ENCODE data around the gene EVA1C. TPM values are rescaled to one million over a fixed set of nuclear protein-coding genes. Genes with fewer than 3 reads are reported as not detected.
"Not testable (repeated sequence)": the region's sequence is repeated elsewhere in the genome, so short reads cannot be mapped to it uniquely, and the experiment has no call there.

The EVA1C gene
- total RNA-seq, 1 experiment from 2014 or later = not detected

DNA sequence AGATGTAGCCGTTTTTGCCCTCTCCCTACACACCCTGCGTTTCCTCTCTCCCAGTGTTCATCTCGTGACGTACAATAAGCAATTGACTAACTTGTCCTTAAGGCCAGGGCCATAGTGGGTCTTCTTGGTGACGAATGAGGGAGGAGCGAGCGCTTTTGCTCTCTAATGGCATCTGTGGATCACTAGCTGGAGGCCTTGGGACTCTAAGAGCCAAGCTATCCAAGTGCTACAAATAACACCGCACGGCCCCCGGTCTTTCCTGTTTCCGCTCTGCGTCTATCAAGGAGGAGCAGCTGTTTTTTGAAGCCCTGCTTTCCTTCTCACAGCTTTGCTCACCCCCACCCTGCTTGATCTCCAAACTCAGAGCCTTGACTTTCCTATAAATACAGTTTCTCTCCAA, 25.2 kb downstream of the EVA1C start:
- Histone ChIP-seq H3K4me3 (ENCODE audit: low read length) (no peak overlapping the region), H3K9me3 (ENCODE audit: low read length) (no peaks in the 10 kb centered on the region), H3K9me2 (replicated peaks; ENCODE audit: insufficient read depth, low read length) (no peaks in the 10 kb centered on the region), H3K27ac (ENCODE audit: low read length) (no peak overlapping the region), H3K79me2 (ENCODE audit: low read length) (no peaks in the 10 kb centered on the region), H3K9ac (ENCODE audit: low read length) (no peak overlapping the region), H3K27me3 (ENCODE audit: low read length) (no peaks in the 10 kb centered on the region), H2AFZ (ENCODE audit: low read length) (no peak overlapping the region), H4K20me1 (ENCODE audit: insufficient read depth, low read depth, low read length) (no peaks in the 10 kb centered on the region), H3K36me3 (ENCODE audit: insufficient read depth, low read length) (no peaks in the 10 kb centered on the region), H3K4me2 (ENCODE audit: low read depth, low read length, poor library complexity, severe bottlenecking) (no peak overlapping the region), H3K4me1 (ENCODE audit: low read length) (no peaks in the 10 kb centered on the region)
- DNase-seq = no peak

DNA sequence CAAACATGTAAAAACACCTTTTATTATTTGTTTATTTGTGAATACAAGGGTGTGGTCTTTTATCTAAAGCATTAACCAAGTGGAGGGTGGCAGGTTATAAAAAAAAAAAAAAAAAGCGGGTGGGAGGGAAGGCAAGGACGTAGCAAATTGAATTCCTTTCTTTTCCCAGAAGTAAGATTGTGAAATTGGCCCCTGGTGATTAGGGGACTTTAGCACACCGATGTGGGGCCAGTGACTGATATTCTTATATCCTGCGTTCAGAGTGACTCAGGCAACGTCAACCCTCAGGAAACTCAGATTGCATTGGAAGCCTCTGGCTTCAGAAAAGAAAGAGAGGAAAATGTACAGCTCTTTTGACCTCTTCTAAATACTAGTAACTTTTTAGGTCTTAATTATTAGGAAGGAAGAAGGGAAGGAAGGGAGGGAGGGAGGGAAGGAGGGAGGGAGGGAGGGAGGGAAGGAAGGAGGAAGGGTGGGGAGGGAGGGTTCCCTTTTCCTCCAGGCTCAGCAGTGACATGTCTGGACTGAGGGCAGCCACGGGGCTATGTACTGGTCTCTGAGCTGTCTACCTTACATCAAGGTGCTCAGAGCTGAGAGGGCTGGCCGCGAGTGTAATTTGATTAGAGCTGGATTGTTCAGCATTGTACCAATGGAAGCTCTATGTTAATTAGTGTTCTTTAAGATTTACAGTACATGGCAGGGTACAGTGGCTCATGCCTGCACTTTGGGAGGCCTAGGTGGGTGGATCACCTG, 30.2 kb downstream of the EVA1C start:
- Histone ChIP-seq H3K27ac (ENCODE audit: low read length) (no peak overlapping the region), H3K4me2 (ENCODE audit: low read depth, low read length, poor library complexity, severe bottlenecking) (no peak overlapping the region), H3K9ac (ENCODE audit: low read length) (no peak overlapping the region), H3K9me2 (replicated peaks; ENCODE audit: insufficient read depth, low read length) (no peaks in the 10 kb centered on the region), H3K4me3 (ENCODE audit: low read length) (no peak overlapping the region), H3K4me1 (ENCODE audit: low read length) (no peaks in the 10 kb centered on the region), H3K79me2 (ENCODE audit: low read length) (no peaks in the 10 kb centered on the region), H3K36me3 (ENCODE audit: insufficient read depth, low read length) (no peaks in the 10 kb centered on the region), H3K9me3 (ENCODE audit: low read length) (no peaks in the 10 kb centered on the region), H3K27me3 (ENCODE audit: low read length) (no peaks in the 10 kb centered on the region), H2AFZ (ENCODE audit: low read length) (no peak overlapping the region), H4K20me1 (ENCODE audit: insufficient read depth, low read depth, low read length) (no peaks in the 10 kb centered on the region)
- DNase-seq = no peak

DNA sequence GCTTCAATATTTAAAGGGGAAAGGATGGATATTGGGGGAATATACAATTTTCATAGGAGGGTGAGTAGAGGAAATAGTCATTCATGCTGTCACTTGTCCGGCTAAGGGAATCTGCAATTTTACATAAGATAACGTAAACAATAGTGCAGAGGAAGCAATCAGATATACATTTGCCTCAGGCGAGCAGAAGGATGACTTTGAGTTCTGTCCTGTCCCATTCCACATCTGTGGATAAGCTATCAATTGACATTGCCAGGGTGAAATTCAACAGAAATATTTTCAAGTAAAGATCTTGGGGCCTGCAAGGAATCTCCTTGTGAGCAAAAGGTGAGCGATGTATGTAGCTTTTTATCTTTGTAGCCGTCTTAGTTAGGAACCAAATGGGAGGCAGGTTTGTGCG, 32.6 kb downstream of the EVA1C start:
- Histone ChIP-seq H3K4me1 (ENCODE audit: low read length) (no peaks in the 10 kb centered on the region), H3K27me3 (ENCODE audit: low read length) (no peaks in the 10 kb centered on the region), H3K36me3 (ENCODE audit: insufficient read depth, low read length) (no peaks in the 10 kb centered on the region), H3K27ac (ENCODE audit: low read length) (no peak overlapping the region), H3K79me2 (ENCODE audit: low read length) (no peaks in the 10 kb centered on the region), H4K20me1 (ENCODE audit: insufficient read depth, low read depth, low read length) (no peaks in the 10 kb centered on the region), H3K4me2 (ENCODE audit: low read depth, low read length, poor library complexity, severe bottlenecking) (no peak overlapping the region), H2AFZ (ENCODE audit: low read length) (no peak overlapping the region), H3K9ac (ENCODE audit: low read length) (no peak overlapping the region), H3K4me3 (ENCODE audit: low read length) (no peak overlapping the region), H3K9me3 (ENCODE audit: low read length) (no peaks in the 10 kb centered on the region), H3K9me2 (replicated peaks; ENCODE audit: insufficient read depth, low read length) (no peaks in the 10 kb centered on the region)
- no peak for DNase-seq

DNA sequence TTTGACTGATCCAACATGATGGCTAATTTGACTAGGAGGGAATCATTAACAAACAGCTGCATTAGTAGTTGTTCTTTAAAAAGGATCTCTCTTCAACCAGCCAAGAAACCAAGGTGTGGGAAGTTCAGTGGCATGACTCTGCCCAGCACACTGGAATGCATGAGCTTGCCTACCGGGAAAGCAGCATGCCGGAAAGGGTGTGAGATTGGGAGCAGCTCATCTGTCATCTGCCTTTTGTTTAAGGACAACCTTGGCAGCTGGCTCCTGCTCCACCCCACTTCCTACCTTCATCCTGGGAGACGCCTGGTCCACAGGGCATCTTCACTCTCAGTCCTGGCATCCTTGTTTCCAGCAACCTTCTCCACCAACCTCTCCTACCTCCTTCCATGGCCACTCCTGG, 33.9 kb downstream of the EVA1C start:
- H3K4me1 ChIP-seq (ENCODE audit: low read length); H4K20me1 ChIP-seq (ENCODE audit: insufficient read depth, low read depth, low read length); H3K4me2 ChIP-seq (ENCODE audit: low read depth, low read length, poor library complexity, severe bottlenecking); H3K27me3 ChIP-seq (ENCODE audit: low read length); H2AFZ ChIP-seq (ENCODE audit: low read length); H3K9ac ChIP-seq (ENCODE audit: low read length); H3K27ac ChIP-seq (ENCODE audit: low read length); DNase-seq; H3K4me3 ChIP-seq (ENCODE audit: low read length); H3K79me2 ChIP-seq (ENCODE audit: low read length); H3K9me2 ChIP-seq (replicated peaks; ENCODE audit: insufficient read depth, low read length); H3K9me3 ChIP-seq (ENCODE audit: low read length); H3K36me3 ChIP-seq (ENCODE audit: insufficient read depth, low read length): not testable (repeated sequence)

DNA sequence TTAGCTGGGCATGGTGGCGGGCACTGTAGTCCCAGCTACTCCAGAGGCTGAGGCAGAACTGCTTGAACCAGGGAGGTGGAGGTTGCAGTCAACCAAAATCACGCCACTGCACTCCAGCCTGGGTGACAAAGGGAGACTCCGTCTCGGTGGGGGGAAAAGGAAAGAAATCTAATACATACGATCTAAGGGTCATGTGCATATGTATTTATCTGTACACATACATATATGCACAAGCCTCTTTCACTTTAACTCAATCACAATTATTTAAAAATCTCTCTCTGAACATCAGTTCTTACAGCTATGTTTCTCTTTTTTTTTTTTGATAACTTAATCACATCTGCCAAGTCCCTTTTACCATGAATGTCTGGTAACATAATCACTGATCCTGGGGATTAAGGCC, 34.7 kb downstream of the EVA1C start:
- Histone ChIP-seq H3K4me1 (ENCODE audit: low read length) (no peaks in the 10 kb centered on the region), H3K79me2 (ENCODE audit: low read length) (no peaks in the 10 kb centered on the region), H3K36me3 (ENCODE audit: insufficient read depth, low read length) (no peaks in the 10 kb centered on the region), H3K4me3 (ENCODE audit: low read length) (no peak overlapping the region), H3K27ac (ENCODE audit: low read length) (no peak overlapping the region), H3K9me3 (ENCODE audit: low read length) (no peaks in the 10 kb centered on the region), H4K20me1 (ENCODE audit: insufficient read depth, low read depth, low read length) (no peaks in the 10 kb centered on the region), H3K27me3 (ENCODE audit: low read length) (no peaks in the 10 kb centered on the region), H3K4me2 (ENCODE audit: low read depth, low read length, poor library complexity, severe bottlenecking) (no peak overlapping the region), H2AFZ (ENCODE audit: low read length) (no peak overlapping the region), H3K9me2 (replicated peaks; ENCODE audit: insufficient read depth, low read length) (no peaks in the 10 kb centered on the region), H3K9ac (ENCODE audit: low read length) (no peak overlapping the region)
- DNase-seq = no peak

DNA sequence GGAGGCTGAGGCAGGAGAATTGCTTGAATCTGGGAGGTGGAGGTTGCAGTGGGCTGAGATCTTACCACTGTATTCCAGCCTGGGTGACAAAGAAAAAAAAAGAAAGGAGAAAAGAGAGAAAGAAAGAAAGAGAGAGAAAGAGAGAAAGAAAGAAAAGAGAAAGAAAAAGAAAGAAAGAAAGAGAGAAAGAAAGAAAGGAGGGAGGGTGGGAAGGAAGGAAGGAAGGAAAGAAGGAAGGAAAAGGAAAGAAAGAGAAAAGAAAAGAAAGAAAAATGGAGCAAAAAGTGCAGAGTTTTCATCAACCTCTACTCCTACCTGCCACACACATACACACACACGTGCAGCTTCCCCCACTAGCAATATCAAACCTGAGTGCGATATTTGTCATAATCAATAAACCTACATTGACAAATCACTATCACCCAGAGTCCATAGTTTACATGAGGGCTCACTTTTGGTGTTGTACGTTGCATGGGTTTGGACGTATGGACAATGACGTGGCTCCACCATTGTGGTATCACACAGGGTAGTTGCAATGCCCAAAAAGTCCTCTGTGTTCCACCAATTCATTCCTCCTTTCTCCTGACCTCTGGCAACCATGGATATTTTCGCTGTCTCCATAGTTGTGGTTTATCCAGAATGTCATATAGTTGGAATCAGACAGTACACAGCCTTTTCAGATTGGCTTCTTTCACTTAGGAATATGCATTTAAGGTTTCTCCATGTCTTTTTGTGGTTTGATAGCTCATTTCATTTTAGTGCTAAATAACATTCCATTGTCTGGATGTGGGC, 36.5 kb downstream of the EVA1C start:
- Histone ChIP-seq H3K36me3 (ENCODE audit: insufficient read depth, low read length) (no peaks in the 10 kb centered on the region), H4K20me1 (ENCODE audit: insufficient read depth, low read depth, low read length) (no peaks in the 10 kb centered on the region), H3K9me3 (ENCODE audit: low read length) (no peaks in the 10 kb centered on the region), H3K9me2 (replicated peaks; ENCODE audit: insufficient read depth, low read length) (no peaks in the 10 kb centered on the region), H3K4me1 (ENCODE audit: low read length) (no peaks in the 10 kb centered on the region), H3K79me2 (ENCODE audit: low read length) (no peaks in the 10 kb centered on the region), H3K4me3 (ENCODE audit: low read length) (no peak overlapping the region), H3K9ac (ENCODE audit: low read length) (no peak overlapping the region), H3K4me2 (ENCODE audit: low read depth, low read length, poor library complexity, severe bottlenecking) (no peak overlapping the region), H3K27me3 (ENCODE audit: low read length) (no peaks in the 10 kb centered on the region), H3K27ac (ENCODE audit: low read length) (no peak overlapping the region), H2AFZ (ENCODE audit: low read length) (no peak overlapping the region)
- no peak for DNase-seq

DNA sequence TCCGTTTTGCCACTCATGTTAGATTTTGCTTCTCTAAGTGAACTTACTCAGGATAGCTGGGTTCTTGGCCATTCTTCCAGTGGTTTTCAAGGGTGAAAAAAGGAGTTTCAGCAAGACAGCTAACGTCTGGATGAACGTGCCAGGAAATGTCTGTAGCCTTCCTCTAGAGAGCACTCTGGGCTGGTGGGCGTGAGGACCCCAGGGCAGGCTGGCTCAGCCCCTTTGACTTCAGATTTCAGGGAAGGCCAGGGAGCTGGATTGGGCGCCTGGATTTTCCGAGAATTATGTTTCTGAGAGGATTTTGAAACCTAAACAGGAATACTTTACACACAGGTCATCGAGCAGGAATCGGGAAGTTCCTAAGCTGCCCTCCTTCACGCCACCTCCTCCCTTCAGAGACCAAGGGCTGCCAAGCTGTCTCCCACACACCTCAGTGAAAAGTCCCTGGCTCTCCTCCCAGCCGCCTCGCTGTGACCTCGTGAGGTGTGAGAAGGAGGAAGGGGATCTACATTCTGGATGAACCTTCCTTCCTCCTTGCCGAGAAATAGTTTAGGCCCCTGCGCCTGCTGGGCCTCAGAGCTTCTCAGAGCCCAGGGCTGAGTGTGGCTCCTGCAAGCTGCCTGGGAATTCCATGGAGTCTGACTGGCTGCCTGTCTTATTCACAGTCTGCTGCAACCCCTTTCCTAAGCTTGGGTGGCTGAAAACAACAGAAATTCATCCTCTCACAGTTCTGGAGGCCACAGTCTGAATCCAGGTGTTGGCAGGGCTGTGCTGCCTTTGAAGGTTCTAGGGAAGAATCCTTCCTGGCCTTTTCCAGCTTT, 38.6 kb downstream of the EVA1C start:
- DNase-seq; H3K4me3 ChIP-seq (ENCODE audit: low read length); H3K9ac ChIP-seq (ENCODE audit: low read length); H3K9me3 ChIP-seq (ENCODE audit: low read length); H3K27ac ChIP-seq (ENCODE audit: low read length); H4K20me1 ChIP-seq (ENCODE audit: insufficient read depth, low read depth, low read length); H3K4me2 ChIP-seq (ENCODE audit: low read depth, low read length, poor library complexity, severe bottlenecking); H3K36me3 ChIP-seq (ENCODE audit: insufficient read depth, low read length); H3K4me1 ChIP-seq (ENCODE audit: low read length); H3K27me3 ChIP-seq (ENCODE audit: low read length); H2AFZ ChIP-seq (ENCODE audit: low read length); H3K9me2 ChIP-seq (replicated peaks; ENCODE audit: insufficient read depth, low read length); H3K79me2 ChIP-seq (ENCODE audit: low read length): not testable (repeated sequence)

DNA sequence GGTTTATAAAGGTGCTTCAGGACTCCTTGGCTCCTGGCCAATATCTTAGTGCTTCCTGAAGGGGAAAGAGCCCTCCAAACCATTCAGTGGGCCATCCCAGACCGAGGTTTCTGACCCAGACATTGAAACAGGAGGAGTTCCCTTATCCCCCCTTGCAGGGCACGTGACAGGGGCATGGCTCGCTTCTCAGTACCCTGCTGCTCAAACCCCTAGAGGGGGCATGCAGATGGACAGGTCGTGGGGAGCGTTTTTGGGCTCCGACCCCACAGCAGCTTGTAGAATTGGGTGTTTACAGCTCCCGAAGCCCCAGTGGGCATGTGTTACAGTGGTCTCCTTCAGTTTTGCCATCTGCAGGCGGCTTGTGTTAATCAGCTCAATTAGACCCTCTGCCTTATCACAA, 39.7 kb downstream of the EVA1C start:
- H3K27ac ChIP-seq (ENCODE audit: low read length); H4K20me1 ChIP-seq (ENCODE audit: insufficient read depth, low read depth, low read length); H2AFZ ChIP-seq (ENCODE audit: low read length); H3K9ac ChIP-seq (ENCODE audit: low read length); H3K4me3 ChIP-seq (ENCODE audit: low read length); H3K9me2 ChIP-seq (replicated peaks; ENCODE audit: insufficient read depth, low read length); H3K4me1 ChIP-seq (ENCODE audit: low read length); H3K4me2 ChIP-seq (ENCODE audit: low read depth, low read length, poor library complexity, severe bottlenecking); H3K27me3 ChIP-seq (ENCODE audit: low read length); H3K36me3 ChIP-seq (ENCODE audit: insufficient read depth, low read length); DNase-seq; H3K79me2 ChIP-seq (ENCODE audit: low read length); H3K9me3 ChIP-seq (ENCODE audit: low read length): not testable (repeated sequence)

Data from Karpas-422 (cell line).